Calu3 (cell line): Measurements from ENCODE around the gene ZFYVE19. TPM values are rescaled to one million over a fixed set of nuclear protein-coding genes. Genes with fewer than 3 reads are reported as not detected.

Experiments used
- BruUV-seq: library from RNA; stranded (reverse); fragments of 400-500 nt; replicated peaks from 2 replicates; lab custom pipeline; 2021; lab: Mats Ljungman, UMichigan
- CTCF ChIA-PET: fragments of 300-600 bp; sonication (Branson Sonifier 250); formaldehyde crosslinking; loops from one replicate; lab custom pipeline; 2022; ENCODE audit warnings: antibody characterized with exemption; lab: Charles Lee
- DNase-seq: peaks from one replicate; pipeline ENCODE4 v3.0.0; 2022
- H3K27ac Mint-ChIP-seq: one replicate; pipeline ENCODE4 v1.8.0; 2022; ENCODE audit warnings: mixed read lengths; ENCODE audit not compliant: unreplicated experiment
- H3K27me3 Mint-ChIP-seq: one replicate; pipeline ENCODE4 v1.8.0; 2022; ENCODE audit warnings: mixed read lengths; ENCODE audit not compliant: unreplicated experiment
- H3K36me3 Mint-ChIP-seq: one replicate; pipeline ENCODE4 v1.8.0; 2022; ENCODE audit warnings: mild to moderate bottlenecking, moderate library complexity, mixed read lengths; ENCODE audit not compliant: insufficient read depth, unreplicated experiment
- H3K4me1 Mint-ChIP-seq: one replicate; pipeline ENCODE4 v1.8.0; 2022; ENCODE audit warnings: mild to moderate bottlenecking, low read depth, mixed read lengths; ENCODE audit not compliant: unreplicated experiment
- H3K4me3 Mint-ChIP-seq: one replicate; pipeline ENCODE4 v1.8.0; 2022; ENCODE audit warnings: mild to moderate bottlenecking, low read depth, moderate library complexity, mixed read lengths; ENCODE audit not compliant: unreplicated experiment
- H3K9me3 Mint-ChIP-seq: one replicate; pipeline ENCODE4 v1.8.0; 2022; ENCODE audit warnings: low read depth, mixed read lengths; ENCODE audit not compliant: unreplicated experiment
- intact Hi-C: fragments of 100-400 bp; cut with micrococcal nuclease; formaldehyde crosslinking; loops from one replicate; pipeline ENCODE4 v1.10.0; 2022; ENCODE audit not compliant: unreplicated experiment
- total RNA-seq: library from RNA; stranded (reverse); gene quantifications from 2 replicates; pipeline ENCODE4 v1.2.3, GENCODE V29; 2022
- TF ChIP-seq, protein P1 (sequence below): fragments of 200-600 bp; IDR thresholded peaks from one replicate; pipeline ENCODE4 v1.8.0; 2022; ENCODE audit warnings: antibody characterized with exemption; ENCODE audit not compliant: unreplicated experiment

Gene ZFYVE19
- total RNA-seq, 1 experiment from 2014 or later: 13.9 TPM

DNA sequence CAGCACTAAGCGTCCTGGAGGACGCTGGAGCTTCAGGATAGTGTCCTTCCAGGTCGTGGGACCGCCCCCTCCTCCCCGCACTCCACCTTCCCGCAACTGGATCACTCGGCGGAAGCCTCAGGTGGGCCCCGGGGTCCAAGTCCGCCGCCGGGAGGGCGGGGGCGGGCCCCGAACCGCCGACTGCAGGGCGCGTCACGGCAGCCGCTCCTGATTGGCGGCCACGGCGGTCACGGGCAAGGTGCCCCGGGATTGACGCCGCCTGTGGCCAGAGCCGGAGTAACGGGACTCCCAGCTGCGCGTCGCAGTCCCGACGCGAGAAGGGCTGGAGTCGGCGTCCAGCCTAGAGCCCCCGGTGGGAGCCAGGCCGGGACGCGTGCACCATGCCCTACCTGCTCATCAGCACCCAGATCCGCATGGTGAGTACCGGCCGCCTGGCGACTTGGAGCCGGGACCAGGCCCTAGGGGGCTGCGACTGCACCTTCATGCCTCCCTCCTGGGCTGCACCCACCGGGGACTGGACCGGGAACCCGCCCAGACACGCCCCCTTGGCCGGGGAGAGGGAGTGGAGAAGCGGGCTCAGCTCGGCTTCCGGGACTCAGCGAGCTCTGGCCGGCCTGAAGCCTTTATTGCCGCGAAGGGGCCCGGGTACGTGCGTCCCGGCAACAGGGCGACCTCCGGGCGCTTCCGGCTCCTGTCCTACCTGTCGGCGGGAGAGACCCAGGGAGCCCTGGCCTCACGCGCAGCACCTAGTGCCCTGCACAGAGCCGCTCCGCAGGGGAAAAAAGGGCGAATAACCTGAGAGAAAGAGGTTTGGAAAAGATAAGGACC lies 42.9 kb upstream of the ZFYVE19 start, which contains the start of gene GCHFR:
Gene GCHFR, plus strand, starts transcription at position 268 of the 828 bp plus-strand sequence. Its CDS starts 113 bp downstream, at position 381.
- no TSS peak for BruUV-seq
- H3K4me3 Mint-ChIP-seq: peak within 1 kb of the TSS; percentile 60
- TF ChIP-seq, protein P1, sequence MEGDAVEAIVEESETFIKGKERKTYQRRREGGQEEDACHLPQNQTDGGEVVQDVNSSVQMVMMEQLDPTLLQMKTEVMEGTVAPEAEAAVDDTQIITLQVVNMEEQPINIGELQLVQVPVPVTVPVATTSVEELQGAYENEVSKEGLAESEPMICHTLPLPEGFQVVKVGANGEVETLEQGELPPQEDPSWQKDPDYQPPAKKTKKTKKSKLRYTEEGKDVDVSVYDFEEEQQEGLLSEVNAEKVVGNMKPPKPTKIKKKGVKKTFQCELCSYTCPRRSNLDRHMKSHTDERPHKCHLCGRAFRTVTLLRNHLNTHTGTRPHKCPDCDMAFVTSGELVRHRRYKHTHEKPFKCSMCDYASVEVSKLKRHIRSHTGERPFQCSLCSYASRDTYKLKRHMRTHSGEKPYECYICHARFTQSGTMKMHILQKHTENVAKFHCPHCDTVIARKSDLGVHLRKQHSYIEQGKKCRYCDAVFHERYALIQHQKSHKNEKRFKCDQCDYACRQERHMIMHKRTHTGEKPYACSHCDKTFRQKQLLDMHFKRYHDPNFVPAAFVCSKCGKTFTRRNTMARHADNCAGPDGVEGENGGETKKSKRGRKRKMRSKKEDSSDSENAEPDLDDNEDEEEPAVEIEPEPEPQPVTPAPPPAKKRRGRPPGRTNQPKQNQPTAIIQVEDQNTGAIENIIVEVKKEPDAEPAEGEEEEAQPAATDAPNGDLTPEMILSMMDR: no peak
- H3K9me3 Mint-ChIP-seq: no peaks in the 10 kb centered on the region
- H3K36me3 Mint-ChIP-seq: peaks cover 12% of the 10 kb centered on the region
- peak; percentile 70 for DNase-seq
- CTCF ChIA-PET: no interaction called here
- no peak within 1 kb of the TSS for H3K27ac Mint-ChIP-seq
- peaks cover 7% of the 10 kb centered on the region for H3K4me1 Mint-ChIP-seq
- H3K27me3 Mint-ChIP-seq: no peaks in the 10 kb centered on the region
- intact Hi-C loops: no loop called here

DNA sequence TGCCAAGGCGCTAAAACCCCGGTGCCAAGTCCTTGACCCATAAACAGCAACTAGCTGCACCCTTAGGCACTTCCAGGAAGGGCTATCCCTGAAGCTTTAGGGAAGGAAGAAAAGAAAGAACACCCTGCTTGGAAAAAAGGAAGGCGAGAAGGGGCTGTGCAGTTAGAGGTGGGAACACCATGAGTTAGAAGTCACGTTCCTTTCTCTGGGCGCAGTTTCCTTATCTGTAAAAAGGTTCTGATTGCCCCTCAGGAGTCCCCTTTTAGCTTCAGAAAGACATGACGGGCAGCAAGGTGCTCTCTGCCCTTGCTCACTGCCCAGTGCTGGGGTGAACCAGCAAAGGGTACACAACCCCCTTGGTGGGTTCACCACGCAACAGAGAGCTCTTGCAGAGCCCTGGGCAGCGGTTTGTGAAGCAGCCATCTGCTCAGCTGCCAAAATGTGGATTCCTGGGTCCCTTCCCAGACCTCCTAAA lies 42.2 kb upstream of the ZFYVE19 start:
- no peak for DNase-seq
- intact Hi-C loops: no loop called here
- Mint-ChIP-seq H3K27me3 (no peaks in the 10 kb centered on the region), H3K9me3 (no peaks in the 10 kb centered on the region), H3K4me3 (peak overlapping the region; percentile 60), H3K27ac (no peak overlapping the region), H3K36me3 (peaks cover 17% of the 10 kb centered on the region), H3K4me1 (peaks cover 13% of the 10 kb centered on the region)
- TF ChIP-seq, protein P1: no peak
- BruUV-seq: no TSS peak
- CTCF ChIA-PET: interaction anchor here (0.6 kb wide), 1 partner anchor 321 kb away, joined by 3 read pairs; no protein-coding TSS in a partner anchor

DNA sequence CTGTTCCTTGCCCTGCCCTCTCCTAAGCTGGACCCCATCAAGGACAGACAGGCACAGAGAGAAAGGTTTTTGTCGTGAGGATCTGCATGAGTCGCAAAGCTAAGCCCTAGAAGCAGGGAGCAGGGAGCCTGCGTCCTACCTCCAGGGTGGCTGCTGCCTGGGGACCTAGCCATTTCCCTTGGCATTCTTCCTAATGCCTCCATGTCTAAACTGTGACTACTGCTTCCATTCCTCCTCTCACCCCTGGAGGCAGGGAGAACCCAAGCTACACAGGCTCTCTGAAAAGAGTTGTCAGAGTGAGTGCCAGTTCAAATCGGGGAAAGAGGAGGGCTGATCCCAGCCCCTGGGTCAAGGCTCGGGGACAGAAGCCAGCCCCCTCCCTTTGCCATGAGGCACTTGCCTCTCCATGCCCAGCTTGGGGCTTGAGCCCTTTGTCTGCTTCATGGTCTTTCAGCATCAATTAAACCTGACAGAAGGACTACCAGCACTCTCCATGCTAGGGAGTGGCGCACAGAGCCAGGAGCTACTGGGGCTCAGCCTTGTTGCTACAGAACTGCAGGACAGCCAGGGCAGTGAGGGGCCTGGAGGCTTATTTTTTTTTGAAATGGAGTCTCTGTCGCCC lies 40.6 kb upstream of the ZFYVE19 start:
- intact Hi-C loops: no loop called here
- H3K36me3 Mint-ChIP-seq: peaks cover 24% of the 10 kb centered on the region
- H3K27ac Mint-ChIP-seq: no peak overlapping the region
- no TSS peak for BruUV-seq
- H3K9me3 Mint-ChIP-seq: no peaks in the 10 kb centered on the region
- no peak overlapping the region for H3K4me3 Mint-ChIP-seq
- TF ChIP-seq, protein P1: no peak
- no peaks in the 10 kb centered on the region for H3K27me3 Mint-ChIP-seq
- CTCF ChIA-PET: interaction anchor here (0.6 kb wide), 1 partner anchor 781 kb away, joined by 3 read pairs; no protein-coding TSS in a partner anchor
- H3K4me1 Mint-ChIP-seq: peaks cover 22% of the 10 kb centered on the region
- no peak for DNase-seq

DNA sequence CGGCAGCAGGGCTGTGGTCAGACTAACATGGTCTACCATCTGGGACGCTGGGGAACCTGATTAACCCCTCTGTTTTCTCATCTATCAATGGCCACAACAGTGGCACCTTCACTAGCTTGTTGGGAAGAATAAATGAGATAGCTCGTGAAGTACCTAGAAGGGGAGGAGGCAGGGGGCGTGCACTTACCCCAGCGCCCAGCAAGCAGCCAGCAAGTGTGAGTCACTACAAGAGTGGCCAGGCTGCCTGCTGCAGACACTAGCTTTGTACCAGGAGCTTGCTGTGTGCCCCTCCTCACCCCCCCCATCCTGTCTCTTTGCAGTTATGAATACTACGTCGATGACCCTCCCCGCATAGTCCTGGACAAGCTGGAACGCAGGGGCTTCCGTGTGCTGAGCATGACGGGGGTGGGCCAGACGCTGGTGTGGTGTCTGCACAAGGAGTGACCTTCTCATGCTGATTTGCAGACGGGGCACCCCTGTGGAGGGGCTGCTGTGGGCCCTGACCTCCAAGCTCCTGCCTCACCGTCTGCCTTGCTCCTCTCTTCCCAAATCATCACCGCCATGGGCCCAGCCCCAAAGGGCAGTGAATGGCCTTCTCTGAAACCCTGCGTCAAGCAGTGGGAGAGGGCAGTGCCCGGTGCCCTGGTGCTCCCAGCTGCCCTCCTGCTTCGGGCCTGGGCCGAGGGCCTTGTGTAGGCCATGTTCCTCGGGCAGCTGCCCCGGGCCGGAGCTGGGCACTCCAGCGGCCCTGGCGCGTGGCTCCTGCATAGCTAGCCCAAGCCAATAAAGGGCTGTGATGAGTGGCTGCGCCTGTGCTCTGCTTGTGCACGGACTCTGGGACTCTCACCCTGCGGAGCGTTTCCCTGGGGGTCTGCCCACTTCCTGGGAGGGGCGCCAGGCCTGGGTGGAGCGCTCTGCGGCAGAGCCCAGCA lies 39.7 kb upstream of the ZFYVE19 start:
- no TSS peak for BruUV-seq

More for the DNA sequence above, 39.7 kb upstream of the ZFYVE19 start:
- Mint-ChIP-seq H3K27me3 (no peaks in the 10 kb centered on the region), H3K9me3 (no peaks in the 10 kb centered on the region), H3K4me1 (peaks cover 22% of the 10 kb centered on the region), H3K27ac (no peak overlapping the region), H3K36me3 (peaks cover 29% of the 10 kb centered on the region), H3K4me3 (no peak overlapping the region)
- intact Hi-C loops: no loop called here
- CTCF ChIA-PET: interaction anchor here (0.6 kb wide), 1 partner anchor 780 kb away, joined by 3 read pairs; no protein-coding TSS in a partner anchor
- DNase-seq: no peak
- TF ChIP-seq, protein P1: no peak
